ENCODE measurements around the gene ITGB2.

Gene ITGB2

GRCh38 chr21:44955141-44955797 is 34.6 kb upstream of the ITGB2 start:
- DNase-seq (ENCODE audit: low spot score) = no peak

GRCh38 chr21:44954281-44954771 is 33.6 kb upstream of the ITGB2 start:
- DNase-seq (ENCODE audit: low spot score) = no peak

- no peak for DNase-seq (ENCODE audit: low spot score)
These were observed 32.9 kb upstream of the ITGB2 start for GRCh38 chr21:44953628-44954021.

GRCh38 chr21:44952929-44953627 is 32.4 kb upstream of the ITGB2 start:
- DNase-seq (ENCODE audit: low spot score) = no peak

- DNase-seq (ENCODE audit: low spot score) = no peak
These were observed 31.6 kb upstream of the ITGB2 start for GRCh38 chr21:44952116-44952928.

- DNase-seq (ENCODE audit: low spot score) = no peak
These were observed 30.7 kb upstream of the ITGB2 start for GRCh38 chr21:44951186-44951915.

- no peak for DNase-seq (ENCODE audit: low spot score)
These were observed 29.7 kb upstream of the ITGB2 start for GRCh38 chr21:44950351-44950750.

- DNase-seq (ENCODE audit: low spot score) = peak; percentile 64
These were observed 29.1 kb upstream of the ITGB2 start for GRCh38 chr21:44949779-44950198.

- DNase-seq (ENCODE audit: low spot score) = no peak
These were observed 28.6 kb upstream of the ITGB2 start for GRCh38 chr21:44949161-44949778.

- DNase-seq (ENCODE audit: low spot score) = no peak
These were observed 27.9 kb upstream of the ITGB2 start for GRCh38 chr21:44948426-44949120.

GRCh38 chr21:44947930-44948331 is 27.2 kb upstream of the ITGB2 start:
- no peak for DNase-seq (ENCODE audit: low spot score)

GRCh38 chr21:44947111-44947929 is 26.6 kb upstream of the ITGB2 start:
- DNase-seq (ENCODE audit: low spot score) = no peak

GRCh38 chr21:44946254-44947041 is 25.7 kb upstream of the ITGB2 start:
- DNase-seq (ENCODE audit: low spot score) = no peak

GRCh38 chr21:44944596-44944995 is 23.9 kb upstream of the ITGB2 start:
- no peak for DNase-seq (ENCODE audit: low spot score)

- DNase-seq (ENCODE audit: low spot score) = no peak
These were observed 23.2 kb upstream of the ITGB2 start for GRCh38 chr21:44943686-44944550.

GRCh38 chr21:44943005-44943685 is 22.4 kb upstream of the ITGB2 start:
- DNase-seq (ENCODE audit: low spot score) = no peak

- no peak for DNase-seq (ENCODE audit: low spot score)
These were observed 21.9 kb upstream of the ITGB2 start for GRCh38 chr21:44942566-44942965.

- no peak for DNase-seq (ENCODE audit: low spot score)
These were observed 20.9 kb upstream of the ITGB2 start for GRCh38 chr21:44941567-44941966.

Data from LoVo (cell line).